Measurements from ENCODE around the gene CDR2. TPM values are rescaled to one million over a fixed set of nuclear protein-coding genes. Genes with fewer than 3 reads are reported as not detected.

The CDR2 gene
- total and polyA plus RNA-seq, 2 of the 13 experiments (the other 11 are each of a cell fraction or from before 2014, with no cell fraction given): 59.0 to 78.9 TPM

GRCh38 chr16:22322741-22323140 lies 51.7 kb downstream of the CDR2 start:
- BruUV-seq (replicated peaks): no TSS peak
- ChIA-PET CTCF (ENCODE audit: low intra/inter-chr PET ratio, low total read pairs) (no interaction called here), POLR2A (no interaction called here)
- no peaks in the 10 kb centered on the region for H3K27me3 ChIP-seq (ENCODE audit: control insufficient read depth in 1 of 2, insufficient read depth in 2 of 2, low read length in 2 of 2)
- H3K4me1 ChIP-seq (ENCODE audit: insufficient read depth, low read length): no peaks in the 10 kb centered on the region
- intact Hi-C loops (cut with micrococcal nuclease; ENCODE audit: unreplicated experiment) (loop anchor here (5.0 kb wide), 1 partner anchor 50 kb away; the partner anchor contains the start of gene CDR2), in situ Hi-C loops (cut with HindIII; ENCODE audit: extremely low pct_ligation_motif_present, low pct_unique_long_range_greater_than_20kb) (no loop called here)
- peaks cover 67 to 97% of the 10 kb centered on the region in 2 experiments for H3K36me3 ChIP-seq (replicated peaks in 1 of 2; ENCODE audit: control insufficient read depth in 1 of 2, insufficient read depth in 2 of 2, low read length in 2 of 2)
- DNase-seq (ENCODE audit: low spot score) (no peak), ATAC-seq (no peak), FAIRE-seq (no peak)
- no peak overlapping the region for H3K9ac ChIP-seq (ENCODE audit: insufficient read depth, low read depth, low read length)
- peaks cover 14% of the 10 kb centered on the region for H3K79me2 ChIP-seq (ENCODE audit: insufficient read depth, low read length)
- H3K4me2 ChIP-seq (ENCODE audit: low read depth, low read length): no peak overlapping the region
- no peak for TF ChIP-seq ZNF792 (CRISPR knock-in tag; IDR thresholded peaks at IDR 0.05)
- no peak for TF ChIP-seq ELF4 (CRISPR knock-in tag; IDR thresholded peaks at IDR 0.05; ENCODE audit: borderline replicate concordance)
- TF ChIP-seq E2F5 (CRISPR knock-in tag; conservative IDR thresholded peaks at IDR 0.05): no peak
- TF ChIP-seq ZBED4 (CRISPR knock-in tag; IDR thresholded peaks at IDR 0.05; ENCODE audit: borderline replicate concordance): no peak
- no peak for TF ChIP-seq CENPX (CRISPR knock-in tag; IDR thresholded peaks at IDR 0.05)
- TF ChIP-seq PRDM4 (CRISPR knock-in tag; IDR thresholded peaks at IDR 0.05; ENCODE audit: borderline replicate concordance): no peak
- no peak for TF ChIP-seq CHCHD3 (CRISPR knock-in tag; IDR thresholded peaks at IDR 0.05)
- TF ChIP-seq SIN3A (IDR thresholded peaks at IDR 0.05; ENCODE audit: borderline replicate concordance, low read depth, low read length): no peak
- TF ChIP-seq IRF1 (CRISPR knock-in tag; IDR thresholded peaks at IDR 0.05; ENCODE audit: low read depth): no peak
- no peak for TF ChIP-seq ZSCAN20 (CRISPR knock-in tag; IDR thresholded peaks at IDR 0.05; ENCODE audit: borderline replicate concordance)
- no peak for TF ChIP-seq ZC3H13 (CRISPR knock-in tag; IDR thresholded peaks at IDR 0.05)
- no peak for TF ChIP-seq TBX3 (IDR thresholded peaks at IDR 0.05; ENCODE audit: borderline replicate concordance)
- no peak for TF ChIP-seq ZFP62 (CRISPR knock-in tag; IDR thresholded peaks at IDR 0.05)
- no peak for TF ChIP-seq ZSCAN29 (CRISPR knock-in tag; conservative IDR thresholded peaks at IDR 0.05)
- no peak overlapping the region for H2AFZ ChIP-seq (ENCODE audit: low read length)
- H4K20me1 ChIP-seq (ENCODE audit: insufficient read depth, low read length): peaks cover 27% of the 10 kb centered on the region; the same call in 1 of the 2 replicates
- no peak overlapping the region for H3K27ac ChIP-seq (ENCODE audit: extremely low read length, insufficient read depth, low read length)
- H3K9me3 ChIP-seq (ENCODE audit: low read length): no peaks in the 10 kb centered on the region
- H3K4me3 ChIP-seq (replicated peaks in 1 of 3; ENCODE audit: insufficient read depth in 1 of 3, low read depth in 2 of 3, low read length in 3 of 3): no peak overlapping the region
- 95% methylated on average over 17 of the region's 17 CpGs for WGBS (ENCODE audit: low lambda C conversion rate)

All from HepG2 (cell line).